GM12878 (cell line): ENCODE measurements around the gene CACNA1B. TPM values are rescaled to one million over a fixed set of nuclear protein-coding genes. Genes with fewer than 3 reads are reported as not detected.

Source experiments
- ATAC-seq: fragments of 200-7000 bp; cut with Tn5 transposase; 3 replicates; pipeline ENCODE4 v1.9.1; 2020; ENCODE audit warnings: mild to moderate bottlenecking, moderate library complexity
- BruUV-seq: library from RNA; stranded (reverse); fragments of 400-500 nt; replicated peaks from 2 replicates; lab custom pipeline; 2021; lab: Mats Ljungman, UMichigan
- CTCF ChIA-PET: fragments of 300-600 bp; sonication (Branson Sonifier 250); formaldehyde crosslinking; extraction: SDS; loops from one replicate; lab custom pipeline; 2021; ENCODE audit warnings: inconsistent platforms; lab: Yijun Ruan, JAX
- POLR2A ChIA-PET: fragments of 350-600 bp; formaldehyde crosslinking; extraction: SDS; loops from one replicate; lab custom pipeline; 2021; ENCODE audit warnings: inconsistent platforms; lab: Charles Lee
- RAD21 ChIA-PET: fragments of 300-600 bp; sonication (Branson Sonifier 250); formaldehyde crosslinking; loops from one replicate; lab custom pipeline; 2023; ENCODE audit warnings: antibody characterized with exemption; ENCODE audit not compliant: unreplicated experiment; lab: Charles Lee
- SMC1A ChIA-PET: fragments of 300-600 bp; sonication (Branson Sonifier 250); formaldehyde crosslinking; loops from one replicate; lab custom pipeline; 2023; ENCODE audit not compliant: unreplicated experiment, uncharacterized antibody; lab: Charles Lee
- DNase-seq: peaks from one replicate; pipeline ENCODE4 v3.0.0-alpha.2; 2011; ENCODE audit warnings: low read depth, low spot score
- FAIRE-seq: peaks from 3 replicates; lab custom pipeline; 2011; peaks lifted over from hg19 to GRCh38; lab: Jason Lieb, UNC
- H2AFZ ChIP-seq: 2 replicates; pipeline ENCODE4 v1.6.0; 2011; ENCODE audit warnings: low read depth, low read length, control low read depth; ENCODE audit not compliant: control insufficient read depth
- H3K27ac ChIP-seq: 2 replicates; pipeline ENCODE4 v1.5.1; 2011; ENCODE audit warnings: control low read depth; ENCODE audit not compliant: control insufficient read depth, insufficient read depth
- H3K27me3 ChIP-seq, 2 experiments: replicated peaks in 1 of 2; 2 replicates each; pipeline versions ENCODE4 v1.6.0 to v1.6.1; 2011; ENCODE audit warnings: low read length in 1 of 2; ENCODE audit not compliant: control insufficient read depth in 2 of 2, insufficient read depth in 2 of 2
- H3K36me3 ChIP-seq, 2 experiments: 2 replicates each; pipeline ENCODE4 v1.5.1; 2011; ENCODE audit warnings: low read length in 1 of 2; ENCODE audit not compliant: control insufficient read depth in 2 of 2, insufficient read depth in 2 of 2
- H3K4me1 ChIP-seq: 2 replicates; pipeline ENCODE4 v1.6.1; 2011; ENCODE audit warnings: mild to moderate bottlenecking, low read length, moderate library complexity, mixed read lengths; ENCODE audit not compliant: control insufficient read depth, insufficient read depth
- H3K4me2 ChIP-seq: 2 replicates; pipeline ENCODE4 v1.6.0; 2011; ENCODE audit warnings: control low read depth; ENCODE audit not compliant: control insufficient read depth, insufficient read depth
- H3K4me3 ChIP-seq: fragments of 200-600 bp; sonication (generic); 2 replicates; pipeline ENCODE4 v1.5.1; 2016
- H3K79me2 ChIP-seq: 2 replicates; pipeline ENCODE4 v1.6.0; 2011; ENCODE audit warnings: low read length; ENCODE audit not compliant: control insufficient read depth, insufficient read depth
- H3K9ac ChIP-seq: 2 replicates; pipeline ENCODE4 v1.8.0; 2011; ENCODE audit warnings: low read length, control low read depth, mixed read lengths; ENCODE audit not compliant: control insufficient read depth, insufficient read depth
- H3K9me3 ChIP-seq: replicated peaks from 3 replicates; pipeline ENCODE4 v1.5.1; 2011; ENCODE audit warnings: mild to moderate bottlenecking, low read length; ENCODE audit not compliant: control insufficient read depth, insufficient read depth
- H4K20me1 ChIP-seq: 2 replicates; pipeline ENCODE4 v1.6.0; 2011; ENCODE audit not compliant: control insufficient read depth, insufficient read depth
- HCFC1 ChIP-seq: fragments of 150-350 bp; IDR thresholded peaks from 2 replicates; pipeline ENCODE4 v1.6.1; 2014; ENCODE audit warnings: low read length
- JUND ChIP-seq: IDR thresholded peaks from 2 replicates; pipeline ENCODE4 v1.6.1; 2012; ENCODE audit warnings: low read depth, mild to moderate bottlenecking, low read length, improper control_type of control experiment, moderate library complexity
- LARP7 ChIP-seq: fragments of 450-650 bp; IDR thresholded peaks from 2 replicates; pipeline ENCODE4 v1.6.1; 2017; ENCODE audit warnings: mild to moderate bottlenecking
- NRF1 ChIP-seq: conservative IDR thresholded peaks from 2 replicates; pipeline ENCODE4 v1.6.1; 2011; ENCODE audit warnings: mild to moderate bottlenecking, low read depth, low read length, improper control_type of control experiment
- SMC3 ChIP-seq: IDR thresholded peaks from 2 replicates; pipeline ENCODE4 v1.6.1; 2011; ENCODE audit warnings: low read length, improper control_type of control experiment, borderline replicate concordance
- TCF3 ChIP-seq: IDR thresholded peaks from 2 replicates; pipeline ENCODE4 v1.6.1; 2012; ENCODE audit warnings: low read depth, mild to moderate bottlenecking, low read length, borderline replicate concordance; ENCODE audit not compliant: insufficient read depth
- YBX1 ChIP-seq: fragments of 450-650 bp; IDR thresholded peaks from 2 replicates; pipeline ENCODE4 v1.6.1; 2016; ENCODE audit warnings: antibody characterized with exemption
- ZBED1 ChIP-seq: IDR thresholded peaks from 2 replicates; pipeline ENCODE4 v1.6.1; 2016; ENCODE audit warnings: borderline replicate concordance
- ZBTB33 ChIP-seq: fragments of 450-650 bp; IDR thresholded peaks from 2 replicates; pipeline ENCODE4 v1.6.1; 2017; ENCODE audit warnings: mild to moderate bottlenecking
- WGBS: methylation state at CpG from one replicate; pipeline ENCODE4 v1.1.6; 2016; ENCODE audit warnings: low lambda C conversion rate; ENCODE audit not compliant: insufficient replicate concordance, insufficient coverage; ENCODE audit errors: missing lambda C conversion rate; 5-methylcytosine and 5-hydroxymethylcytosine counted together
- in situ Hi-C: fragments of 300-500 bp; cut with MboI; formaldehyde crosslinking; loops from 9 replicates; pipeline ENCODE4 v1.14.3; 2018; ENCODE audit warnings: mixed read lengths
- intact Hi-C: fragments of 100-400 bp; cut with micrococcal nuclease; formaldehyde crosslinking; loops from one replicate; pipeline ENCODE4 v1.14.2; 2022; ENCODE audit not compliant: unreplicated experiment
- polyA plus RNA-seq, 11 experiments: library from polyadenylated mRNA; depleted of rRNA in 4 of 11; unstranded in 6 of 11; stranded (reverse) in 5 of 11; fragments of >200 nt; fragmentation: Nextera tagmentation in 4 of 11; fragmentation: Illumina TruSeq in 1 of 11; extraction: Ambion mirVana in 4 of 11; extraction: Trizol in 1 of 11; gene quantifications; 1 replicate in 1 of 11; 2 replicates in 10 of 11; pipeline versions ENCODE4 v1.2.1 to v1.2.3, GENCODE V29; 2011 to 2016; ENCODE audit warnings: inconsistent platforms in 2 of 11, missing spikeins in 2 of 11, low read depth in 1 of 11
- total RNA-seq, 4 experiments: library from RNA; depleted of rRNA in 3 of 4; stranded (reverse); fragments of >200 nt in 3 of 4; fragmentation: Illumina TruSeq in 1 of 4; extraction: Trizol in 1 of 4; gene quantifications; 2 replicates each; pipeline versions ENCODE4 v1.2.1 to v1.2.3, GENCODE V29; 2013 to 2021
- TF ChIP-seq, protein P1 (sequence below): fragments of 450-650 bp; IDR thresholded peaks from 2 replicates; pipeline ENCODE4 v1.6.1; 2018; ENCODE audit warnings: mild to moderate bottlenecking, low read depth, moderate library complexity; ENCODE audit not compliant: partially characterized antibody
- TF ChIP-seq, protein P2 (sequence below): IDR thresholded peaks from 2 replicates; pipeline ENCODE4 v1.6.1; 2011; ENCODE audit warnings: borderline replicate concordance, low read depth, mild to moderate bottlenecking, moderate library complexity, mixed read lengths, low read length; ENCODE audit not compliant: insufficient read depth; ENCODE audit errors: extremely low read length
- TF ChIP-seq, protein P3 (sequence below): fragments of 450-650 bp; IDR thresholded peaks from 2 replicates; pipeline ENCODE4 v1.6.1; 2016; ENCODE audit warnings: mild to moderate bottlenecking

The CACNA1B gene
- total and polyA plus RNA-seq, 10 of the 15 experiments (the other 5 are each of a cell fraction or from before 2014, with no cell fraction given): 0.01 to 0.03 (median 0.01) TPM; not detected in 7

- FAIRE-seq: no peak
- CTCF ChIA-PET: interaction anchor here (0.9 kb wide), 1 partner anchor 347 kb away, joined by 3 read pairs; no protein-coding TSS in a partner anchor
- no TSS peak for BruUV-seq
- TF ChIP-seq, protein P1, sequence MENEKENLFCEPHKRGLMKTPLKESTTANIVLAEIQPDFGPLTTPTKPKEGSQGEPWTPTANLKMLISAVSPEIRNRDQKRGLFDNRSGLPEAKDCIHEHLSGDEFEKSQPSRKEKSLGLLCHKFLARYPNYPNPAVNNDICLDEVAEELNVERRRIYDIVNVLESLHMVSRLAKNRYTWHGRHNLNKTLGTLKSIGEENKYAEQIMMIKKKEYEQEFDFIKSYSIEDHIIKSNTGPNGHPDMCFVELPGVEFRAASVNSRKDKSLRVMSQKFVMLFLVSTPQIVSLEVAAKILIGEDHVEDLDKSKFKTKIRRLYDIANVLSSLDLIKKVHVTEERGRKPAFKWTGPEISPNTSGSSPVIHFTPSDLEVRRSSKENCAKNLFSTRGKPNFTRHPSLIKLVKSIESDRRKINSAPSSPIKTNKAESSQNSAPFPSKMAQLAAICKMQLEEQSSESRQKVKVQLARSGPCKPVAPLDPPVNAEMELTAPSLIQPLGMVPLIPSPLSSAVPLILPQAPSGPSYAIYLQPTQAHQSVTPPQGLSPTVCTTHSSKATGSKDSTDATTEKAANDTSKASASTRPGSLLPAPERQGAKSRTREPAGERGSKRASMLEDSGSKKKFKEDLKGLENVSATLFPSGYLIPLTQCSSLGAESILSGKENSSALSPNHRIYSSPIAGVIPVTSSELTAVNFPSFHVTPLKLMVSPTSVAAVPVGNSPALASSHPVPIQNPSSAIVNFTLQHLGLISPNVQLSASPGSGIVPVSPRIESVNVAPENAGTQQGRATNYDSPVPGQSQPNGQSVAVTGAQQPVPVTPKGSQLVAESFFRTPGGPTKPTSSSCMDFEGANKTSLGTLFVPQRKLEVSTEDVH: no peak
- TF ChIP-seq, protein P2, sequence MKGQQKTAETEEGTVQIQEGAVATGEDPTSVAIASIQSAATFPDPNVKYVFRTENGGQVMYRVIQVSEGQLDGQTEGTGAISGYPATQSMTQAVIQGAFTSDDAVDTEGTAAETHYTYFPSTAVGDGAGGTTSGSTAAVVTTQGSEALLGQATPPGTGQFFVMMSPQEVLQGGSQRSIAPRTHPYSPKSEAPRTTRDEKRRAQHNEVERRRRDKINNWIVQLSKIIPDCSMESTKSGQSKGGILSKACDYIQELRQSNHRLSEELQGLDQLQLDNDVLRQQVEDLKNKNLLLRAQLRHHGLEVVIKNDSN: no peak
- TF ChIP-seq NRF1 (no peak), LARP7 (no peak), ZBTB33 (no peak), TCF3 (no peak), JUND (no peak), YBX1 (no peak), ZBED1 (no peak), HCFC1 (no peak), SMC3 (no peak)
- TF ChIP-seq, protein P3, sequence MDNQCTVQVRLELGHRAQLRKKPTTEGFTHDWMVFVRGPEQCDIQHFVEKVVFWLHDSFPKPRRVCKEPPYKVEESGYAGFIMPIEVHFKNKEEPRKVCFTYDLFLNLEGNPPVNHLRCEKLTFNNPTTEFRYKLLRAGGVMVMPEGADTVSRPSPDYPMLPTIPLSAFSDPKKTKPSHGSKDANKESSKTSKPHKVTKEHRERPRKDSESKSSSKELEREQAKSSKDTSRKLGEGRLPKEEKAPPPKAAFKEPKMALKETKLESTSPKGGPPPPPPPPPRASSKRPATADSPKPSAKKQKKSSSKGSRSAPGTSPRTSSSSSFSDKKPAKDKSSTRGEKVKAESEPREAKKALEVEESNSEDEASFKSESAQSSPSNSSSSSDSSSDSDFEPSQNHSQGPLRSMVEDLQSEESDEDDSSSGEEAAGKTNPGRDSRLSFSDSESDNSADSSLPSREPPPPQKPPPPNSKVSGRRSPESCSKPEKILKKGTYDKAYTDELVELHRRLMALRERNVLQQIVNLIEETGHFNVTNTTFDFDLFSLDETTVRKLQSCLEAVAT: no peak
These were observed 142.7 kb downstream of the CACNA1B start for GRCh38 chr9:138020120-138020794.

More at GRCh38 chr9:138020120-138020794, 142.7 kb downstream of the CACNA1B start:
- intact Hi-C loops: loop anchor here (10.0 kb wide), 1 partner anchor 345 kb away; no protein-coding TSS in a partner anchor
- no peak overlapping the region for H3K27ac ChIP-seq
- WGBS: 15% methylated on average over 13 of the region's 13 CpGs
- ChIA-PET SMC1A (no interaction called here), RAD21 (no interaction called here), POLR2A (no interaction called here)
- in situ Hi-C loops: no loop called here
- H3K36me3 ChIP-seq: no peaks in the 10 kb centered on the region
- H3K79me2 ChIP-seq: no peaks in the 10 kb centered on the region
- no peak overlapping the region for H3K9ac ChIP-seq
- H2AFZ ChIP-seq: no peak overlapping the region
- H3K4me1 ChIP-seq: no peaks in the 10 kb centered on the region
- H4K20me1 ChIP-seq: no peaks in the 10 kb centered on the region
- ATAC-seq: no peak
- H3K4me3 ChIP-seq: no peak overlapping the region
- peaks cover 2 to 6% of the 10 kb centered on the region in 2 experiments; a peak in 3 of 4 replicates for H3K27me3 ChIP-seq
- DNase-seq: no peak
- H3K9me3 ChIP-seq: no peaks in the 10 kb centered on the region; the same call in 2 of the 3 replicates
- H3K4me2 ChIP-seq: no peak overlapping the region
